OCI-LY1 (cell line): ENCODE measurements around the gene ACAD10.

Experiments used
- EZH2 ChIP-seq: fragments of 200-600 bp; sonication (generic), shearing (Covaris generic); IDR thresholded peaks from 2 replicates; pipeline ENCODE4 v1.8.0; 2017; ENCODE audit warnings: borderline replicate concordance, mixed run types, mild to moderate bottlenecking, antibody characterized with exemption, low read length, moderate library complexity, mixed read lengths
- TF ChIP-seq, protein P1 (sequence below): fragments of 200-600 bp; sonication (generic), shearing (Covaris generic); IDR thresholded peaks from 2 replicates; pipeline ENCODE4 v1.5.1; 2017; ENCODE audit warnings: mild to moderate bottlenecking, antibody characterized with exemption, low read length, moderate library complexity, mixed read lengths

DNA sequence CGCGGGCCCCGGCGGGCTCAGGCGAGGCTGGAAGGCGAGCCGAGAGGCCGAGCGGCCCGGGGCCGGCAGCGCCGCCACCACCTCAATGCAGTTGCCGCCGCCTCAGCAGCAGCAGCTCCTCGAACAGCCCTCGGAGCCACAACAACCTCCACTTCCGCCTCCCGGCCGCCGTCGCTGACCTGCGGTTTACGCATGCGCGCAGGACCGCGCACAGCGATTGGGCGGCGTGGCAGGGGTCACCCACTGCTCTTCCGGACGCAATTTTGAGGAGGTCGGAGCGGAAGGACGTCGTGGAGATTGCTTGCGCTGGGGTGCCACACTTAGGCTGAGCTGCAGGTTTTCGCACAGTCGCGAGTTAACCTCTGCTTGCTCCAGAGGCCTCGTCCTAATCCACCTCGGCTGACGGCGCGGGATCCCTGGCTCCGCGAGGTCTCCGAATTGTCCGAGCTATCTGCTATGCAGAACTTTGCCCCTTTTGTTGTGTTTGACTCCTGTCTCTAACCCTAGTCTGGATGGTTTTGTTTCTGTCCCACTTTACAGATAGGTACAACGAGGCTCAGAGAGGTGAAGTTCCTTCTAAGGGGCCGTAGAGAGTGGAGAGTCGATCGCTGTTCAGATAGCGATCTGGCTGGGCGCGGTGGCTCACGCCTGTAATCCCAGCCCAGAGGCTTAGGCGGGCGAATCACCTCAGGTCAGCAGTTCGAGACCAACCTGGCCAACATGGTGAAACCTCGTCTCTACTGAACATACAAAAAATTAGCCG, at the start of gene ACAD10, which contains the start of gene BRAP:
- TF ChIP-seq, protein P1, sequence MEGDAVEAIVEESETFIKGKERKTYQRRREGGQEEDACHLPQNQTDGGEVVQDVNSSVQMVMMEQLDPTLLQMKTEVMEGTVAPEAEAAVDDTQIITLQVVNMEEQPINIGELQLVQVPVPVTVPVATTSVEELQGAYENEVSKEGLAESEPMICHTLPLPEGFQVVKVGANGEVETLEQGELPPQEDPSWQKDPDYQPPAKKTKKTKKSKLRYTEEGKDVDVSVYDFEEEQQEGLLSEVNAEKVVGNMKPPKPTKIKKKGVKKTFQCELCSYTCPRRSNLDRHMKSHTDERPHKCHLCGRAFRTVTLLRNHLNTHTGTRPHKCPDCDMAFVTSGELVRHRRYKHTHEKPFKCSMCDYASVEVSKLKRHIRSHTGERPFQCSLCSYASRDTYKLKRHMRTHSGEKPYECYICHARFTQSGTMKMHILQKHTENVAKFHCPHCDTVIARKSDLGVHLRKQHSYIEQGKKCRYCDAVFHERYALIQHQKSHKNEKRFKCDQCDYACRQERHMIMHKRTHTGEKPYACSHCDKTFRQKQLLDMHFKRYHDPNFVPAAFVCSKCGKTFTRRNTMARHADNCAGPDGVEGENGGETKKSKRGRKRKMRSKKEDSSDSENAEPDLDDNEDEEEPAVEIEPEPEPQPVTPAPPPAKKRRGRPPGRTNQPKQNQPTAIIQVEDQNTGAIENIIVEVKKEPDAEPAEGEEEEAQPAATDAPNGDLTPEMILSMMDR = no peak
- TF ChIP-seq EZH2 = no peak
